ENCODE results near the gene BMI1.

DNA sequence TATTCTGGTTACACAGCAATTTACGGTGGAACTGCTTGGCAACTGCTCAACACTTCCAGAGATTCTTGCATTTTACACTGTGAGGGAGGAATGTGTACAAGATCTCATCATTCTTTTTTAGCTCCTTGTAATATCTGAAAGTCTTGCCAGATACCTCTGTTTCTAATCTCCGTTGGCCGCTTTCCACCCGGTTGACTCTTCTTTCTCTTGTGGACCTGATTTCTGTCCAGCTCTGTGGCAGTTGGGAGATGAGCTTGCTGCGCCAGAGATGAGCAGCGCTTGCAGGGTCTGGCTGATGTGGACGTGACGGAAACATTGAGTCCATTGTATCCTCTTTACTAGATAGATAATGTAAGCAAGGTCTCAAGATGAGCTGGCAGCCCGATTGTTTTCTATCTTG is 52.0 kb downstream of the BMI1 start:
- TF ChIP-seq POLR2AphosphoS5 (IDR thresholded peaks at IDR 0.05; ENCODE audit: low read depth, low read length) (no peak), POLR2A (IDR thresholded peaks at IDR 0.05; ENCODE audit: low read depth, low read length) (no peak), TAF1 (IDR thresholded peaks at IDR 0.05; ENCODE audit: borderline replicate concordance, low read depth, low read length) (no peak)

All from GM12892 (cell line).